ENCODE results near the gene ZNF318.

ZNF318 gene

GRCh38 chr6:43325876-43326275 lies 43.6 kb downstream of the ZNF318 start:
- no peak overlapping the region for H4K8ac ChIP-seq (ENCODE audit: low read depth, low read length)

GRCh38 chr6:43318011-43318410 lies 51.4 kb downstream of the ZNF318 start:
- Histone ChIP-seq H3K27ac (ENCODE audit: low read depth, low read length) (no peak overlapping the region), H3K9ac (ENCODE audit: low read length) (no peak overlapping the region), H3K4me1 (ENCODE audit: control insufficient read depth in 1 of 2, insufficient read depth in 2 of 2, low read length in 2 of 2) (no peaks in the 10 kb centered on the region), H4K91ac (ENCODE audit: low read depth, low read length) (no peak overlapping the region), H2AK5ac (ENCODE audit: low read length) (no peak overlapping the region), H2BK12ac (ENCODE audit: low read length) (no peak overlapping the region), H3K4ac (ENCODE audit: low read depth, low read length) (no peak overlapping the region), H3K4me2 (ENCODE audit: low read length) (no peak overlapping the region), H2AFZ (ENCODE audit: insufficient read depth, low read length, poor library complexity) (no peak overlapping the region), H4K12ac (ENCODE audit: low read depth, low read length) (no peak overlapping the region), H3K23ac (ENCODE audit: low read length) (no peak overlapping the region), H2BK120ac (ENCODE audit: insufficient read depth, low read length, poor library complexity) (no peak overlapping the region), H4K8ac (ENCODE audit: low read depth, low read length) (no peak overlapping the region), H3K18ac (ENCODE audit: low read length) (no peak overlapping the region), H3K79me2 (ENCODE audit: control insufficient read depth, insufficient read depth, low read length, poor library complexity) (no peaks in the 10 kb centered on the region), H3K79me1 (ENCODE audit: low read length) (no peaks in the 10 kb centered on the region), H2BK5ac (ENCODE audit: low read depth, low read length, poor library complexity) (no peak overlapping the region), H3K4me3 (ENCODE audit: low read depth, low read length) (no peak overlapping the region), H3K9me3 (ENCODE audit: insufficient read depth, low read depth, low read length) (no peaks in the 10 kb centered on the region), H3K27me3 (ENCODE audit: insufficient read depth, low read length) (no peaks in the 10 kb centered on the region), H3K14ac (ENCODE audit: low read length) (no peak overlapping the region), H3K36me3 (ENCODE audit: control insufficient read depth in 1 of 2, insufficient read depth in 2 of 2, low read length in 2 of 2) (no peaks in the 10 kb centered on the region)
- DNase-seq = no peak
- WGBS (ENCODE audit: extremely low coverage, insufficient coverage, insufficient read length) = no CpG with 5 or more reads among the region's 2 CpGs

More at GRCh38 chr6:43325876-43326275, 43.6 kb downstream of the ZNF318 start:
- no peak overlapping the region for H3K4me2 ChIP-seq (ENCODE audit: low read length)
- no peak overlapping the region for H4K12ac ChIP-seq (ENCODE audit: low read depth, low read length)
- H3K9ac ChIP-seq (ENCODE audit: low read length) = no peak overlapping the region
- DNase-seq = no peak
- no peak overlapping the region for H3K14ac ChIP-seq (ENCODE audit: low read length)
- no peak overlapping the region for H2BK120ac ChIP-seq (ENCODE audit: insufficient read depth, low read length, poor library complexity)
- H3K79me1 ChIP-seq (ENCODE audit: low read length) = peaks cover 2% of the 10 kb centered on the region
- no peak overlapping the region for H2AFZ ChIP-seq (ENCODE audit: insufficient read depth, low read length, poor library complexity)
- H2BK5ac ChIP-seq (ENCODE audit: low read depth, low read length, poor library complexity) = no peak overlapping the region
- H3K4me3 ChIP-seq (ENCODE audit: low read depth, low read length) = no peak overlapping the region
- no peaks in the 10 kb centered on the region for H3K27me3 ChIP-seq (ENCODE audit: insufficient read depth, low read length)
- H3K36me3 ChIP-seq (ENCODE audit: control insufficient read depth in 1 of 2, insufficient read depth in 2 of 2, low read length in 2 of 2) = peaks cover 0 to 1% of the 10 kb centered on the region in 2 experiments
- no peak overlapping the region for H2AK5ac ChIP-seq (ENCODE audit: low read length)
- H3K23ac ChIP-seq (ENCODE audit: low read length) = no peak overlapping the region
- no peak overlapping the region for H2BK12ac ChIP-seq (ENCODE audit: low read length)
- no peak overlapping the region for H4K91ac ChIP-seq (ENCODE audit: low read depth, low read length)
- H3K4me1 ChIP-seq (ENCODE audit: control insufficient read depth in 1 of 2, insufficient read depth in 2 of 2, low read length in 2 of 2) = peaks cover 4 to 5% of the 10 kb centered on the region in 2 experiments
- H3K4ac ChIP-seq (ENCODE audit: low read depth, low read length) = no peak overlapping the region
- WGBS (ENCODE audit: extremely low coverage, insufficient coverage, insufficient read length) = no CpG with 5 or more reads among the region's 1 CpG
- H3K79me2 ChIP-seq (ENCODE audit: control insufficient read depth, insufficient read depth, low read length, poor library complexity) = no peaks in the 10 kb centered on the region
- H3K27ac ChIP-seq (ENCODE audit: low read depth, low read length) = no peak overlapping the region
- H3K18ac ChIP-seq (ENCODE audit: low read length) = no peak overlapping the region
- no peaks in the 10 kb centered on the region for H3K9me3 ChIP-seq (ENCODE audit: insufficient read depth, low read depth, low read length)

GRCh38 chr6:43313813-43314212 lies 55.6 kb downstream of the ZNF318 start:
- H4K91ac ChIP-seq (ENCODE audit: low read depth, low read length) = no peak overlapping the region
- H3K14ac ChIP-seq (ENCODE audit: low read length) = no peak overlapping the region
- no peak overlapping the region for H3K23ac ChIP-seq (ENCODE audit: low read length)
- no CpG with 5 or more reads among the region's 1 CpG for WGBS (ENCODE audit: extremely low coverage, insufficient coverage, insufficient read length)
- H3K4me3 ChIP-seq (ENCODE audit: low read depth, low read length) = no peak overlapping the region
- H3K79me1 ChIP-seq (ENCODE audit: low read length) = no peaks in the 10 kb centered on the region
- H4K8ac ChIP-seq (ENCODE audit: low read depth, low read length) = no peak overlapping the region
- H3K4me2 ChIP-seq (ENCODE audit: low read length) = no peak overlapping the region
- no peak overlapping the region for H2BK12ac ChIP-seq (ENCODE audit: low read length)
- H2BK5ac ChIP-seq (ENCODE audit: low read depth, low read length, poor library complexity) = no peak overlapping the region
- no peaks in the 10 kb centered on the region for H3K27me3 ChIP-seq (ENCODE audit: insufficient read depth, low read length)
- H3K27ac ChIP-seq (ENCODE audit: low read depth, low read length) = no peak overlapping the region
- no peaks in the 10 kb centered on the region for H3K9me3 ChIP-seq (ENCODE audit: insufficient read depth, low read depth, low read length)
- no peak overlapping the region for H2BK120ac ChIP-seq (ENCODE audit: insufficient read depth, low read length, poor library complexity)
- H3K79me2 ChIP-seq (ENCODE audit: control insufficient read depth, insufficient read depth, low read length, poor library complexity) = no peaks in the 10 kb centered on the region
- no peak overlapping the region for H3K4ac ChIP-seq (ENCODE audit: low read depth, low read length)
- H2AFZ ChIP-seq (ENCODE audit: insufficient read depth, low read length, poor library complexity) = no peak overlapping the region
- H3K9ac ChIP-seq (ENCODE audit: low read length) = no peak overlapping the region
- DNase-seq = no peak
- H2AK5ac ChIP-seq (ENCODE audit: low read length) = no peak overlapping the region
- H3K18ac ChIP-seq (ENCODE audit: low read length) = no peak overlapping the region
- no peaks in the 10 kb centered on the region for H3K36me3 ChIP-seq (ENCODE audit: control insufficient read depth in 1 of 2, insufficient read depth in 2 of 2, low read length in 2 of 2)
- H4K12ac ChIP-seq (ENCODE audit: low read depth, low read length) = no peak overlapping the region
- no peaks in the 10 kb centered on the region for H3K4me1 ChIP-seq (ENCODE audit: control insufficient read depth in 1 of 2, insufficient read depth in 2 of 2, low read length in 2 of 2)

- no peak overlapping the region for H2BK12ac ChIP-seq (ENCODE audit: low read length)
- H3K14ac ChIP-seq (ENCODE audit: low read length) = no peak overlapping the region
- no peak overlapping the region for H2BK120ac ChIP-seq (ENCODE audit: insufficient read depth, low read length, poor library complexity)
- H2BK5ac ChIP-seq (ENCODE audit: low read depth, low read length, poor library complexity) = no peak overlapping the region
- no peak overlapping the region for H3K4ac ChIP-seq (ENCODE audit: low read depth, low read length)
- no peak overlapping the region for H3K4me2 ChIP-seq (ENCODE audit: low read length)
- H3K9me3 ChIP-seq (ENCODE audit: insufficient read depth, low read depth, low read length) = no peaks in the 10 kb centered on the region
- no CpG with 5 or more reads among the region's 3 CpGs for WGBS (ENCODE audit: extremely low coverage, insufficient coverage, insufficient read length)
- DNase-seq = no peak
- no peaks in the 10 kb centered on the region for H3K79me2 ChIP-seq (ENCODE audit: control insufficient read depth, insufficient read depth, low read length, poor library complexity)
- H3K4me1 ChIP-seq (ENCODE audit: control insufficient read depth in 1 of 2, insufficient read depth in 2 of 2, low read length in 2 of 2) = peaks cover 0 to 4% of the 10 kb centered on the region in 2 experiments
- no peak overlapping the region for H3K4me3 ChIP-seq (ENCODE audit: low read depth, low read length)
- no peak overlapping the region for H3K9ac ChIP-seq (ENCODE audit: low read length)
- no peak overlapping the region for H3K27ac ChIP-seq (ENCODE audit: low read depth, low read length)
- H3K36me3 ChIP-seq (ENCODE audit: control insufficient read depth in 1 of 2, insufficient read depth in 2 of 2, low read length in 2 of 2) = no peaks in the 10 kb centered on the region
- no peaks in the 10 kb centered on the region for H3K79me1 ChIP-seq (ENCODE audit: low read length)
- H2AFZ ChIP-seq (ENCODE audit: insufficient read depth, low read length, poor library complexity) = no peak overlapping the region
- no peak overlapping the region for H4K8ac ChIP-seq (ENCODE audit: low read depth, low read length)
- H3K27me3 ChIP-seq (ENCODE audit: insufficient read depth, low read length) = no peaks in the 10 kb centered on the region
- no peak overlapping the region for H4K91ac ChIP-seq (ENCODE audit: low read depth, low read length)
- no peak overlapping the region for H3K23ac ChIP-seq (ENCODE audit: low read length)
- H3K18ac ChIP-seq (ENCODE audit: low read length) = no peak overlapping the region
- no peak overlapping the region for H2AK5ac ChIP-seq (ENCODE audit: low read length)
- no peak overlapping the region for H4K12ac ChIP-seq (ENCODE audit: low read depth, low read length)
Observed at GRCh38 chr6:43311666-43312065, 57.8 kb downstream of the ZNF318 start.
